Measurements from ENCODE around the gene LIMA1.
"Not testable (repeated sequence)": the region's sequence is repeated elsewhere in the genome, so short reads cannot be mapped to it uniquely, and the experiment has no call there.

LIMA1 gene

DNA sequence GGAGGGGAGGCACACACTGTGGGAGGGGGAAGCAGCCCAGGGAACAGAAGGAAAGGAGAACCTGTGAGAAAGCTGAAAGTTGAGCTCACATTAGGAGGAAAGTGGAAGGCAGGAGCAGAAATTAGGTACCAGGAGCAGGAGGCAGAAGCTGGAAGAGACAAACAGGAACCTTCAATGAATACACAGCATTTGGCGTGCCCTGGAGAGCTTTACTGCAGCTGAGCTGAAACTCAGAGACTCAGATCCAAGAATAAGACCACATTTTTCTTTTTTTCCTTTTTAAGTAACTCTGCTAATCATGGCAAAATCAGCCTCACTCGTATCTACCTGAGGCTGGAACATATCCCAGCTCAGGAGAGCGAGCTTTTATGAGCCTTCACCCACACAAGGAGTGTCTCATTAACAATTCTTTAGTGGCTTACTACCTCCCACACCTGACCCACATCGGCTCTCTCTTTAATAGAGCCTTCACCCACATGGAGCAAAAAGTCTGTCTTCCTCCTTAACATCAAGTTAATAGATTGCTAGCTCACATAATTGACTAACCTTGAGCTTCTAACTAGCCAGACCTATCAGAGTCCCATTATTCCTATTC, 97.9 kb downstream of the LIMA1 start:
- DNase-seq: no peak

DNA sequence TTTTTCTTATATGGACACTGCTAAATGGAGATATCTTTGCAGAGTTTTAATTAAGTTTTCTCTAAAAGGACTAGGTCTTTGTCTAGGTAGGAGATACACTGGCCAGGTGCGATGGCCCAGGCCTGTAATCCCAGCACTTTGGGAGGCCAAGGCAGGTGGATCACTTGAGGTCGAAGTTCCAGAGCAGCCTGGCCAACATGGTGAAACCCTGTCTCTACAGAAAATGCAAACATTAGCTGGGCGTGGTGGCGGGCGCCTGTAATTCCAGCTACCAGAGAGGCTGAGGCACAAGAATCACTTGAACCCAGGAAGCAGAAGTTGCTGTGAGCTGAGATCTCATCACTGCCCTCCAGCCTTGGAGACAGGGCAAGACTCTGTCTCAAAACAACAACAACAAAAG, 99.1 kb downstream of the LIMA1 start:
- DNase-seq: no peak

DNA sequence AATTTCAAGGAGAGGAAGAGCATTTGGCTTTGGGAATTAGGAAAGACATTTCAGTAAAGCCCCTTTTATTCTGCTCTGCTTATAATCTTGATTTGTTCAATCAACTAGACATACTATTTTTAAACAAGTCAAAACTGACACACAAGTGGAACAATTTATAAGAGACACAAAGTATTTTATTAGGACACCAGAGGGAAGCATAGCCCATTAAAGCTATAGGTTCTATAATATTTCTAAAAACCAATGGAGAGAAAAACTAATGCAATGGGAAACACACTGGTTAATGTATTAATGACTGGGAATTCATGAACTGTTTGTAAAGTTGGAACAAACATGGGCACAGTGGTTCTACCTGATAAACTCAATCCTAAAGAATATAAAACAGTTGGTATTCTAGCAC, 100.9 kb downstream of the LIMA1 start:
- no peak for DNase-seq

DNA sequence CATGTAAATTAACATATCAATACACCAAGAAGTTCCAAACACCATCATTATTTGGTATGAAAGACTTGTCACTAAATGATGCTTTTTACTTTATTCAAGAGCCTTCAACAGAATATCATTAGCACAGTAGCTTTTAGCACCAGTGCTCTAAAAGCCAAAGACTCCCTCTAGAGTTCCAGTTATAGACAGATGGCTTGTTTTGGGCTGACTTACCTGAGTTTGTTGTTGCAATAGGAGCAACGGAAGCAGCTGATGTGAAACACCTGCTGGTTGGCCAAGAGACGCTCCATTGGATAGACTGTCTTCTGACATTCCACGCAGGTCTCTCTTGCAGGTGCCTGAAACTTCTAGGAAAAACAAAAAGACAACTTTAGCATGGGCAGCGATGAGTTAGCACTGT, 101.6 kb downstream of the LIMA1 start:
- DNase-seq: no peak

DNA sequence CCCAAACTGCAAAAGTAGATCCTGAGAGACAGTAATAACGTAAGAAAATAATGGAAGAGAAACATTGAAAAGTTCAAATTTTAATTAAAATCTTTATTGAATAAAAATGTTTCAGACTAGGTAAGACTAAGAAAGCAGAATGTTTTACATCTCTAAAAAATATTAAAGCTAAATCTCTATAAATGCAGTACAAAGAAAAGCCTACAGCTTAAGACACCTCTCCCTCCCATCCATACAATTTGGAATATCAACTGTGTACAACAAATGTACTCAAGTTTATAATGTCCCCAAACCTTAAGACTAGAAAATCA, 107.6 kb downstream of the LIMA1 start:
- DNase-seq: no peak

DNA sequence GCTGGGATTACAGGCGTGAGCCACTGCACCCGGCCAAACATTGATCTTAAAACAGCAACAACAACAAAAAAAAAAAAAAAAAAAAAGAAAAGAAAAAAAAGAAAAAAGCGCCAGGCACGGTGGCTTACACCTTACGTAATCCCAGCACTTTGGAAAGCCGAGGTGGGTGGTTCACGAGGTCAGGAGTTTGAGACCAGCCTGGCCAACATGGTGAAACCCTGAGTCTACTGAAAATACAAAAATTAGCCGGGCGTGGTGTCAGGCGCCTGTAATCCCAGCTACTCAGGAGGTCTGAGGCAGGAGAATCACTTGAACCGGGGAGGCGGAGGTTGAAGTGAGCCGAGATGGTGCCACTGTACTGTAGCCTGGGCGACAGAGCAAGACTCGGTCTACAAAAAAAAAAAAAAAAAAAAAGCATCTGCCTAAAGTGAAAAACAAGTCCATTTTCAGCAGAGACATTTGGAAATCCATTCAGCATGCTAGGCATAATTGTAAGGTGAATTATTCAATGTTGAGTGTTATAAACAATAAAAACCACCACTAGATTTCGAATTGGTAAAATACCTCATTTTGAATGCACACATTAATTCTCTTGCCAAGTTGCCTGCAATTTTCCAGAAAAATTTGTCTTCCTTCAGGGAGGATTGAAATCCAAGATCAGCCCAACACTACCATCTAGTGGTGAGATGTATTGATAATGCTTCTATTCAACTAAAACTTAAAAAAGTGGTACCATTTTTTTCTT, 108.2 kb downstream of the LIMA1 start:
- peak; percentile 78 for DNase-seq

DNA sequence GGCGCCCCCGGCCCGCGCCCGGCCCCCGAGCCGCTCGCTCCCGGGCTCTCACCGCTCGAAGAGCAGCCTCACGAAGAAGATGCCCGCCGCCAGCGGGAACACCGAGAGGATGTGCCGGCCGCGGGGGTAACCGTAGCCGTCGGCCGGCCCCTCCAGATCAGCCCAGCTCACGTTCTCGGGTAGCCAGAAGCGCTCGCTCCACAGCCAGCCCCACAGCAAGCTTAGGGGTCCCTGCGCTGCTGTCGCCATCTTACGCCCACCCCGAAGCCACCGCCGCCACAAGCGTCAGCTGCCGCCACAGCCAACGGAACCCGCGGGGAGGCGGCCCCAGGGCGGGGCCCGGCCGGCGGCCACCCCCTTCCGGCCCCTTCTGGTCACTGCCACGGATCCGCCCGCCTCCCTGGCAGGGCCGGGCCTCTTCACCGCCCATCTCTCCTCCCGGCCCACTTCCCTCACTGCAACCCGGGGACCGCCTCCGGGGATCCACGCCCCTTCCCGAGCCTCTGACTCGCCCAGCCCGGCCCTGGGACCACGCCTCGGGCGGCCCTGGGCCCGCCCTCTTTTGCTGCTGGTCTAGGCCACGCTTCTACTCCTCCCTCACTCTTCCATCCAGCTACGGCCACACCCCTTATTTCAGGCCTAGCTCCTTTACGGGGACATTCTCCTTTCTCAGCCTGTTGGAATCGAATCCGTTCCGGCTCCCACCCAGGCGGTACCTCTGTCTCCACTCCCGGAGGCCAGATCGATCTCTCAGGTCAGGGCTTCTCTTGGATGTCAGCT, 116.1 kb downstream of the LIMA1 start, which contains the start of gene CERS5:
Gene CERS5, minus strand, starts transcription at position 321 of the 780 bp plus-strand sequence. Its CDS starts 72 bp downstream, at position 249.
- peak; percentile 99 for DNase-seq

DNA sequence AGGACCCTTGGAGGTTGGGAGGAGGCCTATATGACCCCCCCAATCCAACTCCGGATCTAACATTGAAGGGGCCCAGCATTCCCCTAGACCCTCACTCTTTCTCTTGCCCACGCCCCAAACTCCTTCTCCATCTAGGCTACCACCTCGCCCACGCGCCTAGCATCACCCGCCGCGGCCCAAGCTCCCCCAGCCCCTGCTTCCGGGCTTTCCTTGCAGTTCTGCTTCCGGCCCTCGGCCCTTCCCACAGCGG, 116.6 kb downstream of the LIMA1 start:
- no peak for DNase-seq

DNA sequence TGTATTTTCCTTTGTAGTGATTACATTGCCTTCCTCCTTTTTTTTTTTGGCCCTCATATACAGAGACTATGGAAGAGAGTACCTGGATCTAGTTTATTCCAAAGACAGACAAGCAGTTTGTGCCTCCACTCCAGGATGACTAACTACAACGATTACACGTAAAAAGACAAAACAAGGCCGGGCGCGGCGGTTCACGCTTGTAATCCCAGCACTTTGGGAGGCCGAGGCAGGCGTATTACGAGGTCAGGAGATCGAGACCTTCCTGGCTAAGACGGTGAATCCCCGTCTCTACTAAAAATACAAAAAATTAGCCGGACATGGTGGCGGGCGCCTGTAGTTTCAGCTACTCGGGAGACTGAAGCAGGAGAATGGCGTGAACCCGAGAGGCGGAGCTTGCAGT, 118.4 kb downstream of the LIMA1 start:
- DNase-seq: no peak

DNA sequence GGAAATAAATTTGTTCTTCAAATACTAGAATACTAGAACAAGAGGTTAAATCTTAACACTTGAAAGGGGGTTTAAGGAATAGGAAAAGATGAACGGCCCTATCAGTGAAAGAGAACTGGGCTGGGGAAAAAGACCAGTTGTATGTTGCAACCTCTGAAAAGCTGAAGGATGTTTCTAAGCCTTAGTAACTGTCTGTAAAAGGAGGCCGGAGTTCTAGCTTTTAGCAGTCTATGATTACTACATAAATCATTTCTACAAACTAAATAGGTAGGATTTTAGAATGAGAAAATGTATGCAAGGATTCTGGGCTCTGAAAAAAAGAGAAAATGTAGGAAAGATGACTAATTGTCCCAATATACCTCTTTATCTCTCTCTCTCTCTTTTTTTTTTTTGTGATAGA, 121.1 kb downstream of the LIMA1 start:
- peak; percentile 48 for DNase-seq

DNA sequence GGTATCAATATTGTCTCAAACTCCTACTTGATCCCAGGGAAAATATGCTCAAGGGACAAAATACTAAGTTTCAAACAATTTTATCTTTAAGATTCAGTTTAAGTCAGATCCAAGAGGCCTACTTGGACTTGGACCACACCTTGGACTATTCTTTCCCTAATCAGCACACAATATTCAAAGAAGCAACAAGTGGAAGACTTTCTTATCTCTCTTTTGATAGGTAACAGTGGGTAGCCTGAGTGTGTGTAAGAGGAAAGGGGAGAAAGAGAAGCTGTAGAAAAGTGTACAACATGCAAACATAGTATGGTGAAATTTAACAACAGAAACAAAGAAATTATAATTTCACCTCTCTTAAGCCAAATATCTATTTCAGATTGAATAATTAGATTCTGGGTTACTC, 122.7 kb downstream of the LIMA1 start:
- no peak for DNase-seq

DNA sequence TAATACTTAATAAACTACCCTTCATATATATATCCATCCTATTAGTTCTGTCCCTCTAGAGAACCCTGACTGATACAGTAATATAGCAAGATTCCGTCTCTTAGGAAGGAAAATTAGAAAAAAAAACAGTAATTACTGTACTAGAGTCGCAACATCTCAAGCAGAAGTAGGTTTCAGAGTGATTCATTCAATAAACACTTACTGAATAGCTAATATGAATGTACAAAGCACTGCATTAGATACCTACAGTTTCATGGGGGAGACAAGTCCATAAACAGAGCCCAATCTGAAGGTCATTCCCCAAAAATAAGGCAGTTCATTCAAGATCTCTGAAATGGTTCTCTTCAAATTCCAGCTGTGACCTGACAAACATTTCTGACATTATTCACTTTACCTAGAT, 126.1 kb downstream of the LIMA1 start:
- DNase-seq: peak; percentile 26

DNA sequence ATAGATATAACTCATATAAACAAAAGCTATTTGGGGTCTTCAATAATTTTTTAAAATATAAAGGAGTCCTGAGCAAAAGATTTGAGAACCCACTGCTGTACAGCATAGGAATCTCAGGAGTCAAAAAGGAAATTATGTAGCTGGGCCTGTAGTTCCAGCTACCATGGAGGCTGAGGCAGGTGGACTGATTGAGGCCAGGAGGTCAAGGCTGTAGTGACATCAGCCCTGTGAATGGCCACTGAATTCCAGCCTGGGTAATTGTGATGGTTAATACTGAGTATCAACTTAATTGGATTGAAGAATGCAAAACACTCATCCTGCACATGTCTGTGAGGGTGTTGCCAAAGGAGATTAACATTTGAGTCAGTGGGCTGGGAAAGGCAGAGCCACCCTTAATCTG, 126.7 kb downstream of the LIMA1 start:
- DNase-seq: no peak

DNA sequence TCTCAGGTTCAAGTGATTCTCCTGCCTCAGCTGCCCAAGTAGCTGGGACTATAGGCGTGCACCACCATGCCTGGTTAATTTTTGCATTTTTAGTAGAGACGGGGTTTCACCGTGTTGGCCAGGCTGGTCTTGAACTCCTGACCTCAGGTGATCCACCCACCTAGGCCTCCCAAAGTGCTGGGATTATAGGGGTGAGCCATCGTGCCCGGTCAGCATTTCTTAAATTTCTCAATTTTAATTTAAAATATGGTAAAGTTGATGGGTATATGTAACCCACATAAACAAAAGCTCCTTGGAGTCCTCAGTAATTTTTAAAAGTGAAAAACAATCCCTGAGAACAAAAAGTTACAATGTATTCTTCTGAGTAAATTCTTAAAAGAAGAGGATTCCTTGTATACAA, 128.4 kb downstream of the LIMA1 start:
- DNase-seq: not testable (repeated sequence)

DNA sequence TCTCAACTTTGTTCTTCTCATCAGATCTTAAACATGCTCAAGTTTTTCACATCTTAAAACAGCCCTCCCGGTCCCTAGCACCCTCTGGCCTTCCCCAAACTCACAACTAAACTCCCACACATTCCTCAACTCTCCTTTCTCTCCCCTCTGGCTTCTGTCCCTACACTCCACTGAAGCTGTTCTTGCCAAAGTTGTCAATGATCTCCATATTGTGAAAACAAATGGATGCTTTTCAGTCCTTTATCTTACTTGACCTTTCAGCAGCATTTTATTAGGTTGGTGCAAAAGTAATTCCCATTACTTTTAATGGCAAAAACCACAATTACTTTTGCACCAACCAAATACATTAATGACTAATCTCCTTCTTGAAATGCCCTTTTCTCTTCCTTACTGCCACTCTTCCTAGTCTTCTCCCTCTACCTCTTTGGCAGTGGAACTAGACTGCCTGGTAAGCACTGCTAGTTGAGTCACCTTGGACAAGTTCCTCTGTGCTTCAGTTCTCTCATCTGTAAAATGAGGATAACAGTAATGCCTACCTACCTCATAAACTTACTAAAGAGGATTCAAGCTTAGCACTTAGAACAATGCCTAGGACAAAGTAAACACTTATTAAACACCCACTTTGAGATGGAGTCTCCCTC, 132.2 kb downstream of the LIMA1 start:
- DNase-seq: peak; percentile 11

DNA sequence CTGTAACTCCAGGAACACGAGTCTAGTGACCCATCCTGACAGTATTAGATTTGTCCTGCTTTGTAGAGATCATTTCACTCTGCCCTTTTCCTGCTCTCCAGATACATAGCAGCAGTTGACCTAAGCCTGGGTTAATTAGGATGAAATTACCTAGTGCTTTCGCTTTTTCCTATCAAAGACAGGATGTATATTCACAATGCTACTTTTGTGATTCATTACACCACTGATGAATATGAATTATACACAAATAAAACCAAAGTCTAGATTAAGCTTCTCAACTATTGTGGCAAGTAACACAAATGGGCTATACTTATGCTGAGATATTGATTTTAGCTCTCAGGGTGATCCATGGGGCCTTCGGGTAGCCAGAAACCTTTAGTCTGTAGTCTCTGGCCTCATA, 134.0 kb downstream of the LIMA1 start:
- DNase-seq: no peak

DNA sequence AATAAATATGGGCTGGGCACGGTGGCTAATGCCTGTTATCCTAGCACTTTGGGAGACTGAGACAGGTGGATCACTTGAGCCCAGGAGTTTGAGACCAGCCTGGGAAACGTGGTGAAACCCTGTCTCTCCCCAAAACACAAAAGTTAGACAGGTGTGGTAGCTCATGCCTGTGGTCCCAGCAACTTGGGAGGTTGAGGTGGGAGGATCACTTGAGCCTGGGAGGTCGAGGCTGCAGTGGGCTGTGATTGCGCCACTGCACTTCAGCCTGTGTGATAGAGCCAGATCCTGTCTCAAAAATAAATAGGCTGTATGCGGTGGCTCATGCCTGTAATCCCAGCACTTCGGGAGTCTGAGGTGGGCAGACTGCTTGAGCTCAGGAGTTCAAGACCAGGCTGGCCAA, 135.3 kb downstream of the LIMA1 start:
- not testable (repeated sequence) for DNase-seq

DNA sequence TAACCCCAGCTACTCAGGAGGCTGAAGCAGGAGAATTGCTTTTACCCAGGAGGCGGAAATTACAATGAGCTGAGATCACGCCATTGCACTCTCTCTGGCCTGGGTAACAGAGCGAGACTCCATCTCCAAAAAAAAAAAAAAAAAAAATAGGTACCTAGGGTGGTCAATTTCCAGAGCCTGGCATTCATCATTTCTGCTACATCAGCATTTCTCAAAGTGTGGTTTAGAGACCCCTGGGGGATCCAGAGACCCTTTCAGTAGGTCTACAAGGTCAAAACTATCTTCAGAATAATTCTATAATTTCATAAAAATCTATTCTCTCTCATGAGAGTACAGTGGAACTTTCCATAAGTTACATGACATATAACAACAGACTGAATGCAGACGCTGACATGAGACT, 136.0 kb downstream of the LIMA1 start:
- no peak for DNase-seq

DNA sequence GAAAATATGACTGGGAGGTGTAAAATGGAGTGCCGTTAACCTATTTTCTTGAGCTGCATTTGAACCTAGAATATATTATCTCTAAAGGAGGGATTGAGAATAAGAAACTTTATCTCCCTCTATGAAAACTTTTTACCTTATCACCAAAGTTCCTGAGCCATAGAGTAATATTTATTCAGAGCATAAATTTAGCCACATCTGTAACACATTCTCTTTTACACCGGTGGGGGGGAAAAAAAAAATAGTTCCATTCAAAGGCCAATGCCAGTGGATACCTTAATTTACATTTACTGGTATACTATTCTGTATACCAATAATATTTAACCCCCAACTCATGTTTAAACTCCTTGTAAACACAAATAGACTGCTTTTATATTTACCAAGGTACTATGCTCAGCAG, 137.9 kb downstream of the LIMA1 start:
- DNase-seq: no peak

DNA sequence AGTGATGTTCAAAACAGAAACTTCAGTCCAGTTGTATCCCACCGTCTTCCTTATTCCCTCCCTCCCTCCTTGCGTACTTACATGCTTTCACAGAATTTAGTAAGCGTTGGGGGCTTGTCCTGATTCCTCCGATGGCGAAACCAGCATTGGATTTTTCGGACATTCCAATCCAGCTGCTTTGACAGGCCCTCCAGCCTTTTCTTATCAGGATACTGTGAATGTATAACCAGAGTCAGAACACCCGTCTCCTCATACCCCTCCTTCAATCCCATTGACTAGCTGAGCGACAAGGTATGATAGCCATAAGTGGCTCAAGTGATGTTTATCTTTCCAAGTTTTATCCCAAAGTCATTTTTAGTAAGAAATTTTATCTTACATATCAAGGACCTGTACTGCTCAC, 140.3 kb downstream of the LIMA1 start:
- no peak for DNase-seq

DNA sequence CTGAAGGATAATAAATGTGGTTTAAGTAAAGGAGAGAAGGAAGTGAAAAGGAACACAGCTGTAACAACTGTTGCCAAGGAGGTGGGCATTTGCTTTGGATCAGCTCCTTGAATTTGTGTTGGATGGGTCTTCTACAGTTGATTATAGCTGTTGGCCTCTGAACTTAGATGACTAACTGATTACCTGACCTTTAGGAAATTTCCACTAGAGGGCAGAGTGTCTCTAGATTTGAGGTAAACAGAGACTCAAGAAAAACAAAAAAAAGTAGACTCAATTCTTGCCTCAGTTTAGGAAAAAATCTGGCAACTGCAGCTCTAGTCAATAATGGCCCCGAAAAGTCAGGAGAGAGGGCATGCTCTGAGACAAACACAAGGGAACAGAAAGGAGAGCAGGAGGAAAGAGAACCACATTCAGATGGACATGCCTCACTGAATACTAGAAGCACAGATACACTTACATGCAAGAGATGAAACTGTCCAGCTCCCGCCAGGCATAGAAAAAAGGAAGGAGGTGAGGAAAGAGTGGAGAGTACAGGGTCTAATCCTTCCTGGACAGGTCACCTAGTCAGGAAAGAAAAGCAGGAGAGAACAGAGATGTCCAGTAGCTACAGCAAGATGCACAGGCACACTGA, 150.7 kb downstream of the LIMA1 start:
- peak; percentile 56 for DNase-seq

DNA sequence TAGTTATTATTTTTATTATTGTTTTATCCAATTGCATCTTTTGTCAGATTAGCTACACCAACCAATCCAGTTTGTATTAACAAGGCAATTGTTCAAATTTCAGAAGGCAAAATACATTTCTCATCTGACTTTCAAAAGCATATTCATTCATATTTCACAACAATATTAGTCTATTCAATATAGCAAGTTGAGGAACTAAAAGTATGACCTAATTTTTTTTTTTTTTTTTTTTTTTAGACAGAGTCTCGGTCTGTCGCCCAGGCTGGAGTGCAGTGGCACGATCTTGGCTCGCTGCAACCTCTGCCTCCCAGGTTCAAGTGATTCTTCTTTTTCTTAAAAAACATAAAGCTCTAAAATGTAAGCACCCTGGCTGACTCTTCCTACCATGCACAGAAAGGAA, 154.0 kb downstream of the LIMA1 start:
- no peak for DNase-seq

DNA sequence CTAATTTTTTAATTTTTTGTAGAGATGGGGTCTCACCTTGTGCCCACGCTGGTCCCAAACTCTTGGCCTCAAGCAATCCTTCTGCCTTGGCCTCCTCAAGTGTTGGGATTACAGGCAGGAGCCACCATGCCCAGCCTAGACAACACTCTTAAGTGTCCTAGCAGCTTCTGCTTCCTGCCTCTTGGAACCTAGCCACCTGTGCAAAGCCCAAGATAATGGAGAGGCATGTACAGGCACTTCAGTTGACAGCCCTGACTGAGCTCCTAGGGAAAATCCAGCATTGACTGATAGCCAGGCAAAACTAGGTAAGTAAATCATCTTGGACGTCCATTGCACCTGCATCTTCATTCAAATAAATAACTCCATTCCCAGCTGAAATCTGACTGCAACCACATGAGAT, 155.8 kb downstream of the LIMA1 start:
- DNase-seq: no peak
